AG10803 (cell line): ENCODE measurements around the gene RELN.

Source experiments
- DNase-seq: peaks from one replicate; pipeline ENCODE4 v3.0.0; 2010; ENCODE audit warnings: low read depth
- H3K4me3 ChIP-seq: 2 replicates; pipeline ENCODE4 v1.5.1; 2011; ENCODE audit warnings: mild to moderate bottlenecking, low read length, control low read depth
- CTCF ChIP-seq: conservative IDR thresholded peaks from 2 replicates; pipeline ENCODE4 v1.5.1; 2011; ENCODE audit warnings: mild to moderate bottlenecking, low read length, control low read depth, inconsistent platforms

Gene RELN

DNA sequence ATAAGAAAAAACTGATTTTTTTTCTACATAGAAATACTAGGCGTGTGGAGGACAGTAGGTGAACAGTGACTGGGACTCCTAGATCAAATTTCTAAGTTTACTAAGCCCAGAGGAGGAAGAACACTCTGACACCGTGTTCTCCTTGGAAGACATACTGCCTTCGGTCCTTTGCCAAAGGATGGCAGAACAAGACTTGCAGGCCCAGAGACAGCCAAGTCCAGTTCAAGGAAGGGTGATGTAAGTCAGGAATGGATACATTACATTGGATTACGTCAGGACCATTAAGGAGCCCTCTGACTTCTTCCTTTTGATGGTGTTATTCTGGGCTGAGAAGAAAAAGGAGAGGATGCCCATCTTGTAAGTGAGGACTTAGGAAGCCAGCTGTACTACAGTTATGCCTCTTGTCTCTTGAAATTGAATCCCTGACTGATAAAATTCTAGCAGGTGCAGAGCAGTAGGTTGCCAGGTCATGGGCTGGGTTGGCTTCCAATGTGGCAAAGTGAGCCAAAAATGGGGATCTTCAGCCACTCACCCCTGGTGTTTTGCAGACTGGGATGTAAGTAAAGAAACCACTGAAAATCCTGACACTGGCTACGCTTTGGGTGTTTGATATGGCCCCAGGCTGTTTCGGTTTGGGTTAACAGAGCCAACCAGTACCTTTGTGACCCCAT is 45.1 kb downstream of the RELN start:
- no peak for DNase-seq
- TF ChIP-seq CTCF, result no peak
- no peak overlapping the region for H3K4me3 ChIP-seq

DNA sequence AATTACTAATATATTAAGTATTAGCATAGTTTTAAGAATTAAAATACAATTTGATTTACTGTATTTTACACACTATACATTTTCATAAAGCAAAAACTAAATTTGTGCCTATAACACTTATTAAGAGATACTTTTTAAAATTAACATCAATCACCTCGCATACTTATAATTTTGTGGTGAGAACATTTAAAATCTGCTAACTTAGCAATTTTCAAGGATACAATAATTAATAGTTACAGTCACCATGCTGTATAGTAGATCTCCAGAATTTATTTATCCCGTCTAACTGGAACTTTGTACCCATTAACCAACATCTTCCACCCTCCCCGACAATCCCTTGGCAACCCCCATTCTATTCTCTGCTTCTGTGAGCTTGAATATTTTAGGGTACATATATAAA is 47.5 kb downstream of the RELN start:
- TF ChIP-seq CTCF, result no peak
- H3K4me3 ChIP-seq, result no peak overlapping the region
- DNase-seq, result no peak

- DNase-seq, result no peak
- no peak overlapping the region for H3K4me3 ChIP-seq
- no peak for TF ChIP-seq CTCF
Measured at GRCh38 chr7:103940382-103941268, 48.8 kb downstream of the RELN start.

GRCh38 chr7:103937680-103938079 is 51.8 kb downstream of the RELN start:
- DNase-seq, result no peak
- no peak for TF ChIP-seq CTCF
- no peak overlapping the region for H3K4me3 ChIP-seq

DNA sequence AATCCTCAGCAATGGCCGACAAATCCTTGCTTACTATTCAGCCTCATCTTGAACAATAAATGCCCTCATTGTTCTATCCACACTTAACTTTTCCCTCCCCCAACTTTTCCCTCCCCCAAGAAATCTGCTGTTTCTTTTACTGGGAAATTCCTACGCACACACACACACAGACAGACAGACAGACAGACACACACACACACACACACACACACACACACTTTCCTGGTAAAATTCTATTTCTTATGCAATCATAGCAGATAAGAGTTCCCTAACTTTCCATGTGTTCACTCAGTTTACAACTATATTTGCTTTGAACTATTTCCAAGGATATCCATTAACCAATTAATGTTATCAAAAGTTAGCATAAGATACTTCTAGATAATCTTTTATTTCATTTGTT is 52.9 kb downstream of the RELN start:
- no peak for TF ChIP-seq CTCF
- no peak for DNase-seq
- H3K4me3 ChIP-seq, result no peak overlapping the region

GRCh38 chr7:103934508-103934907 is 55.0 kb downstream of the RELN start:
- no peak overlapping the region for H3K4me3 ChIP-seq
- DNase-seq, result no peak
- no peak for TF ChIP-seq CTCF

GRCh38 chr7:103932389-103932788 is 57.1 kb downstream of the RELN start:
- TF ChIP-seq CTCF, result no peak
- DNase-seq, result no peak
- H3K4me3 ChIP-seq, result no peak overlapping the region
